ENCODE results near the gene TJP2. TPM values are rescaled to one million over a fixed set of nuclear protein-coding genes. Genes with fewer than 3 reads are reported as not detected.

The TJP2 gene
- total RNA-seq, 4 donors from 2014 or later, result 200 to 266 (median 232) TPM

DNA sequence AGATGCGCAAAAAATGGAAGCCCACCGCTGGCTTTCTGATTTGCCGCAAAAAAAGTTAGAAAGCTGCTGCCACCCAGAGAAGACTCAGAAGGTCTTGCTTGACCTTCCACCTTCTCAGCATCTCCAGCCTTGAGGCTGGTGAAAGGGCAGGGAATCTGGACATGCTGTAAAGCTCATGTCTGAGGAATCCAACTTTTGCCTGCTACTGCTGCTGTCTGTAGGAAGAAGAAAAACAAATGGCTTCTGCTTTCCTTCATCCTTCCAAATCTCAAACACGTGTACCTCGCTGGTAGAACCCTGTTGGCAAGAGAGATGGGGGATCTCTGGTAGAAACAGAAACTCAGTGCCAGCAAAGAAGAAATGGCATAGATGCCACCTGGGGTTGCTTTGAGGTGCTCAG is 10.2 kb downstream of the TJP2 start:
- intact Hi-C loops (cut with DNase I), result no loop called here

DNA sequence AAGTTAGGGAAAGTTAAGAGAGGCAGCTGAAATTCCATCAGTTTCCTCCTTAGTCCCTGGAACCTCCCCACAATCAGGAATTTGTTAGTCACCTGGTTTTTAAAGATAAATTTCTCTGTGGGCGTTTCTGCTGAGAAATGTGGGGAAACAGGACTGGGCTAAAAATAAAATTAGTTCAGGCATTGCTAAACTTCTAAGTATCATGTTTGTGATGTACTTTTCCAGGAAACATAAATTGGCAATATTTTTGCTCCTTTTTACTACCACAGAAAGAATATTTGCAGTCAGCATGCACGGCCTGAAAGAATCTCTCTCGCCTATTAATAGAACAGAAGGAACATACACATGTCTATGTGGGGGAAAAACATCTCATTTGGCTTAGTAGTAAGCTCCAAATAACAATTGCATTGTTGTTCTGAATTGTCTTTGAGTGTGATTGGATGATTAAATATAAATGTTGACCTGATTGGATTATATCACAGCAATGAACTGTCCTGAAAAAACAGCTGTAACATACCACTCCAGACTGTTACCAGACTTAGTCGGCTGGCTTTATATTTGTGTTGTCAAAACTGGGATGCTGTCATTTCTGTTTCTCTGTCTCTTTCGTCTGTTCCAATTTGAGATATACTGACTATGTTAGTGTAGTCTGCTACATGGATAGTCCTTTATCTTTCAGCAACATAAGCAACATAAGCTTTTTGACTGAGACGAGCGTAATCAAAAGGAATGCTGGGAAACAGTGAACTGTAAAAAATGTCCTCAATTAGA is 12.9 kb downstream of the TJP2 start:
- TF ChIP-seq, protein P1, sequence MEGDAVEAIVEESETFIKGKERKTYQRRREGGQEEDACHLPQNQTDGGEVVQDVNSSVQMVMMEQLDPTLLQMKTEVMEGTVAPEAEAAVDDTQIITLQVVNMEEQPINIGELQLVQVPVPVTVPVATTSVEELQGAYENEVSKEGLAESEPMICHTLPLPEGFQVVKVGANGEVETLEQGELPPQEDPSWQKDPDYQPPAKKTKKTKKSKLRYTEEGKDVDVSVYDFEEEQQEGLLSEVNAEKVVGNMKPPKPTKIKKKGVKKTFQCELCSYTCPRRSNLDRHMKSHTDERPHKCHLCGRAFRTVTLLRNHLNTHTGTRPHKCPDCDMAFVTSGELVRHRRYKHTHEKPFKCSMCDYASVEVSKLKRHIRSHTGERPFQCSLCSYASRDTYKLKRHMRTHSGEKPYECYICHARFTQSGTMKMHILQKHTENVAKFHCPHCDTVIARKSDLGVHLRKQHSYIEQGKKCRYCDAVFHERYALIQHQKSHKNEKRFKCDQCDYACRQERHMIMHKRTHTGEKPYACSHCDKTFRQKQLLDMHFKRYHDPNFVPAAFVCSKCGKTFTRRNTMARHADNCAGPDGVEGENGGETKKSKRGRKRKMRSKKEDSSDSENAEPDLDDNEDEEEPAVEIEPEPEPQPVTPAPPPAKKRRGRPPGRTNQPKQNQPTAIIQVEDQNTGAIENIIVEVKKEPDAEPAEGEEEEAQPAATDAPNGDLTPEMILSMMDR (IDR thresholded peaks at IDR 0.05), result no peak
- TF ChIP-seq POLR2A (IDR thresholded peaks at IDR 0.05), result no peak
- intact Hi-C loops (cut with DNase I), result no loop called here
- Histone ChIP-seq H3K27ac (peak overlapping the region; percentile 47 to 86 (median 72)), H3K36me3 (no peaks in the 10 kb centered on the region), H3K9me3 (no peaks in the 10 kb centered on the region), H3K4me1 (peaks cover 34 to 62% of the 10 kb centered on the region in 2 donors), H3K4me3 (replicated peaks in 1 of 3) (no peak overlapping the region), H3K27me3 (no peaks in the 10 kb centered on the region)
- no peak for DNase-seq
- WGBS, 2 donors, result 59 to 65% methylated on average over 7 of the region's 7 CpGs

More for the DNA sequence above, 10.2 kb downstream of the TJP2 start:
- peaks cover 25 to 54% of the 10 kb centered on the region in 2 donors for H3K4me1 ChIP-seq
- no peak for TF ChIP-seq POLR2A (IDR thresholded peaks at IDR 0.05)
- TF ChIP-seq, protein P1 (IDR thresholded peaks at IDR 0.05), result no peak
- no peak for DNase-seq
- no peaks in the 10 kb centered on the region for H3K27me3 ChIP-seq
- H3K36me3 ChIP-seq, result no peaks in the 10 kb centered on the region
- 91 to 96% methylated on average over 5 of the region's 5 CpGs for WGBS, 2 donors
- H3K9me3 ChIP-seq, result no peaks in the 10 kb centered on the region
- peak overlapping the region in 1 of 3 donors; percentile 20 for H3K27ac ChIP-seq
- no peak overlapping the region for H3K4me3 ChIP-seq (replicated peaks in 1 of 3)

DNA sequence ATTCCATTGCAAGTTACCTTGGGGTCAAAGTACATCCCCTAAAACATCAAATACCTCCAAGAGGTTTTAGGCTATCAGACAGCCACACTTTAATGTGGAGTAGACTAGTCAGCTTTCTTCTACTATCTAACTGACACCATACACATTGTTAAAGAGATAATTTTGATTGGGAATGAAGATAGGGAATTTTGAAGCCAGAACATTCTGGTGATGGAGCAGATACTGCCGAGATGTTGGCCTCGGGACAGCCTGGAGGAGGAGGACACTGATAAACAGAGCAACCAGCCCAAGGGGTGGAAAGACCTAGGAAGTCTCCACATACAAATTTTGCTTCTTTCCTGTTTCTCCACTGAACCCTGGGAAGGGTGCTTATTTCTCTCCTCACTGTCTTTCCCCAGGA is 14.9 kb downstream of the TJP2 start:
- Histone ChIP-seq H3K27me3 (no peaks in the 10 kb centered on the region), H3K4me1 (peaks cover 45 to 76% of the 10 kb centered on the region in 2 donors), H3K9me3 (no peaks in the 10 kb centered on the region), H3K36me3 (no peaks in the 10 kb centered on the region), H3K27ac (peak overlapping the region in 2 of 3 donors; percentile 34 to 86), H3K4me3 (replicated peaks in 1 of 3) (no peak overlapping the region)
- intact Hi-C loops (cut with DNase I), result no loop called here
- no peak for TF ChIP-seq POLR2A (IDR thresholded peaks at IDR 0.05)
- TF ChIP-seq, protein P1 (IDR thresholded peaks at IDR 0.05), result no peak
- WGBS, 2 donors, result 88 to 96% methylated on average over 2 of the region's 2 CpGs
- no peak for DNase-seq

DNA sequence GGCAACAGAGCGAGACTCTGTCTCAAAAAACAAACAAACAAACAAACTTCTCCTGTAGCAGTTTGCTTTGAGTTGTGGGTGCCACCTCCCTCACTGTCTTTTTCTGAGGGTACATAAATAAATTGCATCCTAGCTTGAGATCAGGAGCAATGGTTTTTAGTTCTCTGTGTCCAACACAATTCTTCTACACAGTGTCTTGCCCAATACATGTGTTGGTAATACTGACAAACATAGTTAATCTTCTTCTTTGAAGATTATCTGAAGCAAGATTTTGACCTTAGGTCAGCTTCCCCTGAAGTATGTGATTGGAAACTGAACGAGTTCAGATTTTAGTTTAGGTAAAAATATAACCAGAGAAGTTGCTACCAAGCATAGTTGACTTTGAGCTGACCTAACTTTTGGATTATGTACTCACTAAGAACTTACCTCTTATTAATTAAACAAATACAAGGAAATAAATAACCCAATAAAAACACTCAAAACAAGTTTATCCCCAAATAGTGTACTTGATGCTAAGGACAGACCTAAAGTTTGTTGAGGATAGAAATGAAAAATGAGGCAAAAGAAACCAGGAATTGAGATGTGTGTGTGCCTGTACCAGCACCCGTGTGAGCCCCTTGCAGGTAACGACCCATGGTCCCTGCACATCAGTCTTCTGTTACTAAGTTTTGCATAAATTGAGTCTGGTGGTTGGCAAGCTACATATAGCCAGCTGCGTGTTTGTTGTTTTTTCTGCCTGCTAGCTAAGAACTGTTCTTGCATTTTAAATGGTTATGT is 16.2 kb downstream of the TJP2 start:
- H3K27me3 ChIP-seq, result no peaks in the 10 kb centered on the region
- peaks cover 45 to 78% of the 10 kb centered on the region in 2 donors for H3K4me1 ChIP-seq
- H3K27ac ChIP-seq, result peak overlapping the region in 1 of 3 donors; percentile 6
- no peak overlapping the region for H3K4me3 ChIP-seq (replicated peaks in 1 of 3)
- no peak for DNase-seq
- intact Hi-C loops (cut with DNase I), result loop anchor here (5.0 kb wide), 2 partner anchors 138 to 153 kb away; partner anchors contain the start of gene FXN
- H3K36me3 ChIP-seq, result no peaks in the 10 kb centered on the region
- TF ChIP-seq, protein P1 (IDR thresholded peaks at IDR 0.05), result no peak
- 60 to 83% methylated on average over 4 to 5 of the region's 5 CpGs for WGBS, 2 donors
- no peaks in the 10 kb centered on the region for H3K9me3 ChIP-seq

DNA sequence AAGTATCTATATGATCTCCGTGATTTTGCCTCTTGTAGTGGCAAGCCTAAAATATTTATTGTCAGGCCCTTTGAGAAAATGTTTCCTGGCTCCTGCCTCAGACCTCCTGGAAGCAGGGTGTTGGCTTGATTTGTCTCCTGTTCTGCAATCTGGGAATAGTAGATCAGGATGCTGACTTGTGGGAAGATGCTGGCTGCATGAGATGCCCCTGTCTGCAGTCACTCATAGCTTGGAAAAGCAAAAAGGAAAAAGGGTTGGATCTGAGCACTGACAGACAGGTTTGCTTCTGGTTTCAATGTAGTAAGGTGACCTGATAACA is 16.7 kb downstream of the TJP2 start:
- H3K27ac ChIP-seq, result peak overlapping the region in 1 of 3 donors; percentile 6
- H3K4me1 ChIP-seq, result peaks cover 50 to 82% of the 10 kb centered on the region in 2 donors
- WGBS, 2 donors, result 50 to 53% methylated on average over 1 of the region's 1 CpG
- TF ChIP-seq, protein P1 (IDR thresholded peaks at IDR 0.05), result no peak
- no peak for TF ChIP-seq POLR2A (IDR thresholded peaks at IDR 0.05)
- no peak overlapping the region for H3K4me3 ChIP-seq (replicated peaks in 1 of 3)
- no peak for DNase-seq
- no peaks in the 10 kb centered on the region for H3K9me3 ChIP-seq
- H3K27me3 ChIP-seq, result no peaks in the 10 kb centered on the region
- intact Hi-C loops (cut with DNase I), result loop anchor here (5.0 kb wide), 2 partner anchors 139 to 154 kb away; partner anchors contain the start of gene FXN
- H3K36me3 ChIP-seq, result no peaks in the 10 kb centered on the region
